H1 (cell line): Measurements from ENCODE around the gene ZDHHC8. TPM values are rescaled to one million over a fixed set of nuclear protein-coding genes. Genes with fewer than 3 reads are reported as not detected.

Experiments used
- CTCF ChIA-PET: fragments of 300-600 bp; sonication (Branson Sonifier 250); formaldehyde crosslinking; loops from one replicate; lab custom pipeline; 2021; ENCODE audit not compliant: partially characterized antibody; lab: Charles Lee
- POLR2A ChIA-PET: fragments of 300-600 bp; sonication (Branson Sonifier 250); formaldehyde crosslinking; loops from one replicate; lab custom pipeline; 2021; ENCODE audit warnings: inconsistent platforms; ENCODE audit not compliant: partially characterized antibody; lab: Charles Lee
- DNase-seq, 2 experiments: peaks; one replicate each; pipeline versions ENCODE4 v3.0.0 to v3.0.0-alpha.2; 2010 to 2022; ENCODE audit warnings: low spot score in 2 of 2, low read depth in 1 of 2, mixed read lengths in 1 of 2
- FAIRE-seq: peaks from 2 replicates; lab custom pipeline; 2011; peaks lifted over from hg19 to GRCh38; lab: Jason Lieb, UNC
- H2AFZ ChIP-seq: 2 replicates; pipeline ENCODE4 v1.8.1; 2012; ENCODE audit warnings: low read length, inconsistent platforms
- H2AK5ac ChIP-seq: 2 replicates; pipeline ENCODE4 v1.6.1; 2013; ENCODE audit warnings: low read depth, low read length
- H2BK120ac ChIP-seq: replicated peaks from 2 replicates; pipeline ENCODE3; 2013; ENCODE audit warnings: low read depth, low read length, inconsistent platforms
- H2BK12ac ChIP-seq: 2 replicates; pipeline ENCODE4 v1.6.1; 2013; ENCODE audit warnings: low read depth, low read length
- H2BK15ac ChIP-seq: 2 replicates; pipeline ENCODE4 v1.6.1; 2013; ENCODE audit warnings: low read length
- H2BK20ac ChIP-seq: 2 replicates; pipeline ENCODE4 v1.6.1; 2013; ENCODE audit warnings: low read length
- H2BK5ac ChIP-seq: 2 replicates; pipeline ENCODE4 v1.6.1; 2013; ENCODE audit warnings: low read depth, low read length
- H3K14ac ChIP-seq: 2 replicates; pipeline ENCODE4 v1.6.1; 2013; ENCODE audit warnings: inconsistent platforms; ENCODE audit not compliant: insufficient read length
- H3K18ac ChIP-seq: 2 replicates; pipeline ENCODE4 v1.6.1; 2013; ENCODE audit warnings: low read length; ENCODE audit errors: extremely low read depth
- H3K23ac ChIP-seq: 2 replicates; pipeline ENCODE4 v1.6.1; 2013; ENCODE audit warnings: inconsistent platforms; ENCODE audit not compliant: insufficient read length
- H3K23me2 ChIP-seq: 2 replicates; pipeline ENCODE4 v1.6.1; 2013; ENCODE audit warnings: low read depth, low read length
- H3K27ac ChIP-seq: 2 replicates; pipeline ENCODE4 v1.6.1; 2011; ENCODE audit warnings: low read depth, low read length, inconsistent platforms
- H3K27me3 ChIP-seq, 4 experiments: replicated peaks in 1 of 4; 1 replicate in 1 of 4; 2 replicates in 3 of 4; pipeline versions ENCODE4 v1.6.1 to v1.8.1; 2011 to 2013; ENCODE audit warnings: low read length in 3 of 4, mild to moderate bottlenecking in 3 of 4, inconsistent platforms in 2 of 4, mixed read lengths in 2 of 4, moderate library complexity in 1 of 4; ENCODE audit not compliant: control insufficient read depth in 3 of 4, insufficient read depth in 3 of 4; ENCODE audit errors: extremely low read depth in 1 of 4
- H3K36me3 ChIP-seq, 4 experiments: 2 replicates each; pipeline versions ENCODE4 v1.6.1 to v1.8.1; 2011 to 2013; ENCODE audit warnings: mild to moderate bottlenecking in 4 of 4, low read length in 3 of 4, moderate library complexity in 2 of 4, control low read depth in 1 of 4, inconsistent platforms in 1 of 4; ENCODE audit not compliant: insufficient read depth in 4 of 4, control insufficient read depth in 2 of 4
- H3K4ac ChIP-seq: replicated peaks from 2 replicates; pipeline ENCODE3; 2013; ENCODE audit warnings: low read length, low read depth, mixed read lengths, inconsistent platforms; ENCODE audit not compliant: insufficient read length
- H3K4me1 ChIP-seq, 4 experiments: replicated peaks in 1 of 4; 1 replicate in 1 of 4; 2 replicates in 3 of 4; pipeline versions ENCODE4 v1.6.1 to v1.8.1; 2011 to 2013; ENCODE audit warnings: low read length in 3 of 4, inconsistent platforms in 2 of 4, mixed read lengths in 1 of 4; ENCODE audit not compliant: insufficient read depth in 4 of 4, control insufficient read depth in 3 of 4
- H3K4me2 ChIP-seq, 2 experiments: 2 replicates each; pipeline versions ENCODE4 v1.6.1 to v1.8.1; 2011 to 2013; ENCODE audit warnings: low read depth in 2 of 2, low read length in 2 of 2, control low read depth in 1 of 2, inconsistent platforms in 1 of 2, mild to moderate bottlenecking in 1 of 2; ENCODE audit not compliant: insufficient read depth in 1 of 2
- H3K4me3 ChIP-seq, 4 experiments: fragments of 200-600, 300-600 bp in 1 of 4; sonication (generic), shearing (Covaris generic), sonication (Bioruptor Twin) in 1 of 4; 2 replicates each; pipeline versions ENCODE4 v1.5.1 to v1.8.1; 2011 to 2016; ENCODE audit warnings: low read length in 4 of 4, low read depth in 3 of 4, control low read depth in 2 of 4, inconsistent platforms in 2 of 4, mild to moderate bottlenecking in 2 of 4, mixed read lengths in 1 of 4, moderate library complexity in 1 of 4; ENCODE audit not compliant: insufficient read depth in 2 of 4; ENCODE audit errors: extremely low read depth in 1 of 4
- H3K56ac ChIP-seq: replicated peaks from 2 replicates; pipeline ENCODE3; 2013; ENCODE audit warnings: low read depth, mild to moderate bottlenecking, mixed read lengths, low read length, inconsistent platforms; ENCODE audit not compliant: insufficient read length
- H3K79me1 ChIP-seq: 2 replicates; pipeline ENCODE4 v1.6.1; 2013; ENCODE audit warnings: low read depth, low read length, control low read depth
- H3K79me2 ChIP-seq, 2 experiments: 2 replicates each; pipeline versions ENCODE4 v1.6.1 to v1.8.1; 2012 to 2013; ENCODE audit warnings: low read length in 2 of 2, mild to moderate bottlenecking in 2 of 2, inconsistent platforms in 1 of 2; ENCODE audit not compliant: insufficient read depth in 2 of 2, control insufficient read depth in 1 of 2
- H3K9ac ChIP-seq, 4 experiments: replicated peaks in 1 of 4; 1 replicate in 1 of 4; 2 replicates in 3 of 4; pipeline versions ENCODE4 v1.6.1 to v1.8.1; 2011 to 2013; ENCODE audit warnings: low read depth in 3 of 4, low read length in 3 of 4, control low read depth in 2 of 4, mild to moderate bottlenecking in 2 of 4, moderate library complexity in 2 of 4, inconsistent platforms in 1 of 4; ENCODE audit errors: extremely low read depth in 1 of 4
- H3K9me3 ChIP-seq, 2 experiments: 2 replicates each; pipeline versions ENCODE4 v1.6.1 to v1.8.1; 2012 to 2013; ENCODE audit warnings: mild to moderate bottlenecking in 2 of 2, moderate library complexity in 2 of 2, control low read depth in 1 of 2, inconsistent platforms in 1 of 2, low read depth in 1 of 2, low read length in 1 of 2, mixed read lengths in 1 of 2; ENCODE audit not compliant: insufficient read depth in 2 of 2
- H4K20me1 ChIP-seq, 2 experiments: replicated peaks in 1 of 2; 2 replicates each; pipeline versions ENCODE3 to v1.8.1; 2011 to 2013; ENCODE audit warnings: inconsistent platforms in 2 of 2, low read length in 2 of 2, mild to moderate bottlenecking in 1 of 2; ENCODE audit not compliant: insufficient read depth in 2 of 2, control insufficient read depth in 1 of 2
- H4K5ac ChIP-seq: 2 replicates; pipeline ENCODE4 v1.6.1; 2013; ENCODE audit warnings: low read length, low read depth, mixed read lengths, inconsistent platforms; ENCODE audit not compliant: insufficient read length
- H4K8ac ChIP-seq: 2 replicates; pipeline ENCODE4 v1.8.0; 2013; ENCODE audit warnings: mild to moderate bottlenecking, moderate library complexity, low read length, inconsistent platforms; ENCODE audit not compliant: insufficient read depth; ENCODE audit errors: extremely low read depth
- H4K91ac ChIP-seq: replicated peaks from 2 replicates; pipeline ENCODE3; 2013; ENCODE audit warnings: low read length, mixed read lengths, inconsistent platforms; ENCODE audit not compliant: insufficient read length
- ATF2 ChIP-seq: IDR thresholded peaks from 2 replicates; pipeline ENCODE4 v1.6.1; 2012; ENCODE audit warnings: low read length, inconsistent platforms
- BACH1 ChIP-seq: IDR thresholded peaks from 2 replicates; pipeline ENCODE4 v1.6.1; 2012; ENCODE audit warnings: low read length, improper control_type of control experiment
- BCL11A ChIP-seq, 2 experiments: IDR thresholded peaks; one replicate each; pipeline ENCODE4 v1.6.1; 2011; ENCODE audit warnings: low read depth in 2 of 2, low read length in 2 of 2, mild to moderate bottlenecking in 2 of 2
- CBX5 ChIP-seq: fragments of 300-800, 300-1000 bp; sonication (generic); IDR thresholded peaks from 2 replicates; pipeline ENCODE4 v1.7.1; 2016; ENCODE audit warnings: antibody characterized with exemption, low read length, low read depth
- CREB1 ChIP-seq: IDR thresholded peaks from 2 replicates; pipeline ENCODE4 v1.6.1; 2012; ENCODE audit warnings: inconsistent platforms
- EP300 ChIP-seq, 2 experiments: IDR thresholded peaks; 1 replicate in 1 of 2; 2 replicates in 1 of 2; pipeline ENCODE4 v1.6.1; 2011 to 2012; ENCODE audit warnings: low read depth in 2 of 2, low read length in 2 of 2, mild to moderate bottlenecking in 2 of 2, borderline replicate concordance in 1 of 2, inconsistent platforms in 1 of 2, moderate library complexity in 1 of 2
- GTF2F1 ChIP-seq: IDR thresholded peaks from 2 replicates; pipeline ENCODE4 v1.6.1; 2012; ENCODE audit warnings: low read depth, low read length, improper control_type of control experiment, borderline replicate concordance
- NANOG ChIP-seq: IDR thresholded peaks from 2 replicates; pipeline ENCODE4 v1.6.1; 2011; ENCODE audit warnings: low read length, low read depth, mild to moderate bottlenecking, inconsistent platforms; ENCODE audit not compliant: insufficient read depth, poor library complexity, severe bottlenecking
- POLR2AphosphoS5 ChIP-seq: IDR thresholded peaks from 2 replicates; pipeline ENCODE4 v1.6.1; 2011; ENCODE audit warnings: low read depth, low read length
- SIN3A ChIP-seq, 2 experiments: IDR thresholded peaks in 1 of 2; conservative IDR thresholded peaks in 1 of 2; 2 replicates each; pipeline ENCODE4 v1.6.1; 2011 to 2012; ENCODE audit warnings: low read length in 2 of 2, improper control_type of control experiment in 1 of 2, low read depth in 1 of 2, mild to moderate bottlenecking in 1 of 2
- SIRT6 ChIP-seq: IDR thresholded peaks from one replicate; pipeline ENCODE4 v1.7.1; 2012; ENCODE audit warnings: low read length, inconsistent platforms
- WGBS, 2 experiments: shearing (Covaris generic) in 1 of 2; methylation state at CpG; one replicate each; pipeline versions ENCODE4 v1.1.6 to v1.1.7; 2013 to 2015; ENCODE audit warnings: low lambda C conversion rate in 2 of 2, mixed read lengths in 2 of 2, inconsistent platforms in 1 of 2, low coverage in 1 of 2, missing lambda C conversion rate in 1 of 2; ENCODE audit not compliant: insufficient replicate concordance in 2 of 2, insufficient coverage in 1 of 2, insufficient read length in 1 of 2; ENCODE audit errors: extremely low coverage in 1 of 2, missing lambda C conversion rate in 1 of 2; 5-methylcytosine and 5-hydroxymethylcytosine counted together
- polyA plus RNA-seq, 7 experiments: library from polyadenylated mRNA; depleted of rRNA in 3 of 7; stranded (reverse) in 5 of 7; unstranded in 2 of 7; fragments of >200 nt in 5 of 7; fragments of 200-250 nt in 2 of 7; gene quantifications; 1 replicate in 5 of 7; 2 replicates in 1 of 7; 4 replicates in 1 of 7; pipeline versions ENCODE4 v1.2.1 to v1.2.3, GENCODE V29; 2011 to 2013; ENCODE audit warnings: missing spikeins in 2 of 7, mixed read lengths in 2 of 7
- total RNA-seq: library from RNA; stranded (reverse); fragmentation: NEBNext Ultra II Directional; extraction: Animal tissue kit (Norgen Biotek cat#: 25700); gene quantifications from 2 replicates; pipeline ENCODE4 v1.2.1, GENCODE V29; 2021

Gene ZDHHC8
- total and polyA plus RNA-seq, 2 of the 8 experiments (the other 6 are each of a cell fraction or from before 2014, with no cell fraction given): 18.6 to 65.6 TPM

- Histone ChIP-seq H4K8ac (no peak overlapping the region; the same call in 1 of the 2 replicates), H2BK15ac (no peak overlapping the region), H3K4me3 (no peak overlapping the region), H3K9me3 (no peaks in the 10 kb centered on the region), H3K27ac (no peak overlapping the region), H3K14ac (no peak overlapping the region), H4K20me1 (no peaks in the 10 kb centered on the region), H3K36me3 (no peaks in the 10 kb centered on the region), H3K18ac (no peak overlapping the region), H4K5ac (no peak overlapping the region), H3K23ac (no peak overlapping the region), H3K23me2 (no peaks in the 10 kb centered on the region), H2AFZ (no peak overlapping the region), H2BK5ac (no peak overlapping the region), H3K27me3 (no peaks in the 10 kb centered on the region), H2BK12ac (no peak overlapping the region), H2BK20ac (no peak overlapping the region), H2AK5ac (no peak overlapping the region), H3K9ac (no peak overlapping the region), H3K79me1 (no peaks in the 10 kb centered on the region), H2BK120ac (no peak overlapping the region), H3K79me2 (no peaks in the 10 kb centered on the region), H3K4me2 (no peak overlapping the region), H4K91ac (no peak overlapping the region), H3K4me1 (no peaks in the 10 kb centered on the region), H3K56ac (no peak overlapping the region), H3K4ac (no peak overlapping the region)
- ChIA-PET POLR2A (interaction anchor here (0.9 to 1.2 kb wide), 2 partner anchors 22 to 53 kb away, joined by 3 read pairs; no protein-coding TSS in a partner anchor), CTCF (interaction anchor here (0.7 to 6.8 kb wide), 15 partner anchors 11 to 179 kb away, joined by 3 to 43 read pairs (median 4); no protein-coding TSS in a partner anchor)
- WGBS, 2 experiments: 78% methylated on average over 10 of the region's 10 CpGs; no CpG with 5 or more reads in 1 of the 2 experiments
- FAIRE-seq (no peak), DNase-seq (no peak)
- TF ChIP-seq SIRT6: no peak
- no peak for TF ChIP-seq CBX5
- no peak for TF ChIP-seq NANOG
- no peak for TF ChIP-seq GTF2F1
- no peak for TF ChIP-seq POLR2AphosphoS5
- no peak for TF ChIP-seq SIN3A (conservative IDR thresholded peaks at IDR 0.05 in 1 of 2, IDR thresholded peaks at IDR 0.05 in 1 of 2; ENCODE audit: low read depth in 1 of 2, low read length in 2 of 2)
- TF ChIP-seq EP300 (IDR thresholded peaks at IDR 0.05; ENCODE audit: borderline replicate concordance in 1 of 2, low read depth in 2 of 2, low read length in 2 of 2): no peak
- no peak for TF ChIP-seq ATF2
- TF ChIP-seq BCL11A (IDR thresholded peaks at IDR 0.05; ENCODE audit: low read depth in 2 of 2, low read length in 2 of 2): no peak
- no peak for TF ChIP-seq BACH1
- TF ChIP-seq CREB1: no peak
Measured at GRCh38 chr22:20192293-20192971, 60.8 kb downstream of the ZDHHC8 start.
